Glutamatergic neuron (in vitro differentiated cells): Measurements from ENCODE around the gene LSM4. TPM values are rescaled to one million over a fixed set of nuclear protein-coding genes. Genes with fewer than 3 reads are reported as not detected.
"Not testable (repeated sequence)": the region's sequence is repeated elsewhere in the genome, so short reads cannot be mapped to it uniquely, and the experiment has no call there.

Source experiments
- DNase-seq: peaks from one replicate; pipeline ENCODE4 v3.0.0; 2022
- H3K27ac Mint-ChIP-seq: one replicate; pipeline ENCODE4 v1.8.0; 2020; ENCODE audit warnings: mild to moderate bottlenecking, mixed read lengths, inconsistent platforms; ENCODE audit not compliant: unreplicated experiment
- H3K27me3 Mint-ChIP-seq: one replicate; pipeline ENCODE4 v1.8.0; 2020; ENCODE audit warnings: mild to moderate bottlenecking, moderate library complexity, mixed read lengths, inconsistent platforms; ENCODE audit not compliant: unreplicated experiment
- H3K36me3 Mint-ChIP-seq: one replicate; pipeline ENCODE4 v1.8.0; 2020; ENCODE audit warnings: mild to moderate bottlenecking, mixed read lengths, inconsistent platforms; ENCODE audit not compliant: unreplicated experiment
- H3K4me1 Mint-ChIP-seq: one replicate; pipeline ENCODE4 v1.8.0; 2020; ENCODE audit warnings: mild to moderate bottlenecking, low read depth, mixed read lengths, inconsistent platforms; ENCODE audit not compliant: unreplicated experiment
- H3K4me3 Mint-ChIP-seq: one replicate; pipeline ENCODE4 v1.8.0; 2020; ENCODE audit warnings: mild to moderate bottlenecking, mixed read lengths, inconsistent platforms; ENCODE audit not compliant: unreplicated experiment
- H3K9me3 Mint-ChIP-seq: one replicate; pipeline ENCODE4 v1.8.0; 2020; ENCODE audit warnings: mild to moderate bottlenecking, moderate library complexity, mixed read lengths, inconsistent platforms; ENCODE audit not compliant: unreplicated experiment
- total RNA-seq: library from RNA; stranded (reverse); fragmentation: NEBNext Ultra II Directional; extraction: Animal tissue kit (Norgen Biotek cat#: 25700); gene quantifications from one replicate; pipeline ENCODE4 v1.2.1, GENCODE V29; 2021; ENCODE audit not compliant: unreplicated experiment
- TF ChIP-seq, protein P1 (sequence below): fragments of 200-600 bp; sonication (generic); IDR thresholded peaks from one replicate; pipeline ENCODE4 v1.5.0; 2021; ENCODE audit not compliant: partially characterized antibody, unreplicated experiment

The LSM4 gene
- total RNA-seq, 1 donor from 2014 or later = 137 TPM

DNA sequence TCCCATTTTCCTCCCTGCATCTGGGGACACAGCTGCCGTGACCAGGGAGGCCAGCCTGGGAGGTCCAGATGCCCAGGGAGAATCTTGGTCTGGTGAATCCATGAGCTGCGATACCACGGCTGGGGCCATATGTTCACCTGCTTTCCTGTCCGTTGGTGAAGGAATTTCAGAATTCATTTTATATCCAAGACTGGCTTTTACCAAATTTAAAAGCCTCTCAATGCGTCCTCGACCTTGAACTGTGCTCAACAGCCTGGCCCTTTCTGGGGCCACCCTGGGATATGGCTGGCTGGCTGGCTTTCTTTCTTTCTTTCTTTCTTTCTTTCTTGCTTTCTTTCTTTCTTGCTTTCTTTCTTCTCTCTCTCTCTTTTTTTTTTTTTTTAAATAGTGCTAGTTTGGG lies 40.9 kb upstream of the LSM4 start:
- H3K4me1 Mint-ChIP-seq = peaks cover 4% of the 10 kb centered on the region
- peaks cover 8% of the 10 kb centered on the region for H3K9me3 Mint-ChIP-seq
- H3K36me3 Mint-ChIP-seq = peaks cover 10% of the 10 kb centered on the region
- H3K4me3 Mint-ChIP-seq = no peak overlapping the region
- TF ChIP-seq, protein P1, sequence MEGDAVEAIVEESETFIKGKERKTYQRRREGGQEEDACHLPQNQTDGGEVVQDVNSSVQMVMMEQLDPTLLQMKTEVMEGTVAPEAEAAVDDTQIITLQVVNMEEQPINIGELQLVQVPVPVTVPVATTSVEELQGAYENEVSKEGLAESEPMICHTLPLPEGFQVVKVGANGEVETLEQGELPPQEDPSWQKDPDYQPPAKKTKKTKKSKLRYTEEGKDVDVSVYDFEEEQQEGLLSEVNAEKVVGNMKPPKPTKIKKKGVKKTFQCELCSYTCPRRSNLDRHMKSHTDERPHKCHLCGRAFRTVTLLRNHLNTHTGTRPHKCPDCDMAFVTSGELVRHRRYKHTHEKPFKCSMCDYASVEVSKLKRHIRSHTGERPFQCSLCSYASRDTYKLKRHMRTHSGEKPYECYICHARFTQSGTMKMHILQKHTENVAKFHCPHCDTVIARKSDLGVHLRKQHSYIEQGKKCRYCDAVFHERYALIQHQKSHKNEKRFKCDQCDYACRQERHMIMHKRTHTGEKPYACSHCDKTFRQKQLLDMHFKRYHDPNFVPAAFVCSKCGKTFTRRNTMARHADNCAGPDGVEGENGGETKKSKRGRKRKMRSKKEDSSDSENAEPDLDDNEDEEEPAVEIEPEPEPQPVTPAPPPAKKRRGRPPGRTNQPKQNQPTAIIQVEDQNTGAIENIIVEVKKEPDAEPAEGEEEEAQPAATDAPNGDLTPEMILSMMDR = no peak
- H3K27ac Mint-ChIP-seq = no peak overlapping the region
- peaks cover 8% of the 10 kb centered on the region for H3K27me3 Mint-ChIP-seq
- DNase-seq = no peak

DNA sequence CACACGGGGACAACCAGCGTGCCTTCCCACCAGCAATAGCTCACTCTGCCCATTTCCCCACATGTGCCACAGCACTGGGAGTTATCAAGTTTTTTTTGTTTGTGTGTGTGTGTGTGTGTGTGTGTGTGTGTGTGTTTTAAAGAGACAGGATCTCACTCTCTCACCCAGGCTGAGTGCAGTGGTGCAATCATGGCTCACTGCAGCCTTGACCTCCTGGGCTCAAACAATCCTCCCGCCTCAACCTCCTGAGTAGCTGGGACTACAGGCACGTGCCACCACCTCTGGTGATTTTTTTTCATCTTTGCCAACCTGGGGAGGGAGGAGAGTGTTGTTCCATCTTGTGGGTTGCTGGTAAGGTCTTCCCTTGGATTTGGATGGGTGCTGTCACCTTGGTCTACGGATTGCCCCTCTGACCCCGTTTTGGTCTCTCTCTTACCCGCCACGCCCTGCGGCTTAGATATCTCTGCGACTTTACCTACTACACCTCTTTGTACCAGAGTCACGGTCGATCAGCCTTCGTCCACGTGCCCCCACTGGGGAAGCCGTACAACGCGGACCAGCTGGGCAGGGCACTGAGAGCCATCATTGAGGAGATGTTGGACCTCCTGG lies 40.2 kb upstream of the LSM4 start:
- no peak for DNase-seq
- Mint-ChIP-seq H3K9me3 (peaks cover 5% of the 10 kb centered on the region), H3K4me3 (no peak overlapping the region), H3K27ac (no peak overlapping the region), H3K36me3 (peaks cover 12% of the 10 kb centered on the region), H3K4me1 (peaks cover 2% of the 10 kb centered on the region), H3K27me3 (peaks cover 4% of the 10 kb centered on the region)
- TF ChIP-seq, protein P1 = no peak

DNA sequence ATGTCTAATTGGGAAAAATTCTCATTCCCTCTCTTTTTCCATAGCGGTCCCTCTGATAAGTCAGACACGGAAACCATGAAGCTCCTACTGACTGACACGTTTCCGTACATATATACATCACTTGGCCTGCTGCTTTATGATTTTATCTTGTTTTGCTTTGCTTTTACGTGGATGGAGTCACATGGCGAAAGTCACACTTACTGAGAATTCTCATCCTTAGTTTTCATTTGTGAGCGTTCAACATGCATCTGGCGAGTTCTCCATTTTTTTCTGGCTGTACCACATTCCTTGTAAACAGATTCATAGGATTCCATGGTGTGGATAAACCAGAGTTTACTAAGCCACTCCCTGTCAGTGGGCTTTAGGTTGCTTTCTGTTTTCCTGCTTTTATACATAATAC lies 38.8 kb upstream of the LSM4 start:
- peaks cover 17% of the 10 kb centered on the region for H3K36me3 Mint-ChIP-seq
- peaks cover 4% of the 10 kb centered on the region for H3K27me3 Mint-ChIP-seq

DNA sequence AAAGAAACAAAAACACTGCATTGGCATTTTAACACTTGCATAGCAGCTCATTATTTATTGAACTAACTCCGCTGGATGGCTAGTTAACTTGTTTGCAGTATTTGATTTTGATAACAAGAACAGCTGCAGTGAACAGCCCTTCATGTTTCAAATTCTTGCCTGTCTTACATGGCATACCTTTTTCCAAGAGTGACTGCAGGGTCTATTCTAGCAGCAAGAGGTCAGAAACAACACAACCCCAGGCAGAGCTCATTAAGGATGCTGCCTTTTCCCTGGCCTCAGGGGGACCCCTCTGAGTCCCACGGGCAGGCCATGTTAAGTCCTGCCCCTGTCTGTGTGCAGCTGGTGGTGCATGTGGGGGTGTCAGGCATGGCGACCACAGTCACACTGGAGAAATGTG lies 34.2 kb upstream of the LSM4 start:
- peaks cover 16% of the 10 kb centered on the region for H3K36me3 Mint-ChIP-seq
- no peak for DNase-seq
- H3K4me1 Mint-ChIP-seq = no peaks in the 10 kb centered on the region
- TF ChIP-seq, protein P1 = no peak
- H3K4me3 Mint-ChIP-seq = no peak overlapping the region
- peaks cover 6% of the 10 kb centered on the region for H3K27me3 Mint-ChIP-seq
- no peak overlapping the region for H3K27ac Mint-ChIP-seq
- no peaks in the 10 kb centered on the region for H3K9me3 Mint-ChIP-seq

More for the DNA sequence above, 38.8 kb upstream of the LSM4 start:
- no peak for DNase-seq
- peaks cover 2% of the 10 kb centered on the region for H3K4me1 Mint-ChIP-seq
- no peak overlapping the region for H3K27ac Mint-ChIP-seq
- no peak overlapping the region for H3K4me3 Mint-ChIP-seq
- TF ChIP-seq, protein P1 = no peak
- peaks cover 2% of the 10 kb centered on the region for H3K9me3 Mint-ChIP-seq

DNA sequence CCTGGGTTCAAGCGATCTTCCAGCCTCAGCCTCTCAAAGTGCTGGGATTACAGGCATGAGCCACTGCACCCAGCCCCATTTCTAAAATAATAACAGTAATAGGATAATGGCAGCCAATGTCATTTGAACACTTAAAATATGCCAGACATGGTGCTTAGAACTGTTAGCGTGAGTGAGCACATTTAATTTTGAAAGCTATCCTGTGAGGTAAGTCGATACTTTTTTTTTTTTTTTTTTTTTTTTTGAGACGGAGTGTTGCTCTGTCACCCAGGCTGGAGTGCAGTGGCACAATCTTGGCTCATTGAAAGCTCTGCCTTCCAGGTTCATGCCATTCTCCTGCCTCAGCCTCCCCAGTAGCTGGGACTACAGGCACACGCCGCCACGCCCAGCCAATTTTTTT lies 31.9 kb upstream of the LSM4 start:
- H3K27me3 Mint-ChIP-seq, H3K27ac Mint-ChIP-seq, H3K4me1 Mint-ChIP-seq, DNase-seq, H3K9me3 Mint-ChIP-seq, H3K4me3 Mint-ChIP-seq: not testable (repeated sequence)
- H3K36me3 Mint-ChIP-seq = peaks cover 16% of the 10 kb centered on the region
